Measurements from ENCODE around the gene PARN.

DNA sequence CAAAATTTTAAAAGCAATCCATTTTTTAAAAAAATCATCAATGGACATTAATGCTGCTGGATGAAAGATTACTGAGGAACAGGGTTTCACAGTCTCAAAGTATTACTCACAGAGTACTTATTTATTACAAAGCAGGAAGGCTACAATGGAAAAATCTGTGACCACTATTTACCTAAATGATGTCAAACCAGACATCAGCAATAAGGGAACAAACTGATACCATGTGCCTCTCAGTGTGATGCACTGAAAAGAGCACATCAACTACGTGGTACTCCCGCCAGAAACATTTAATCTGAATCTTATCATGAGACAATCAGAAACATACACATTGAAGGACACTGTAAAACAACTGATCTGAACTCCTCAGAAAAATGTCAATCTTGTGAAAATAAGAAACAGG is 124.2 kb downstream of the PARN start:
- TF ChIP-seq, protein P1, sequence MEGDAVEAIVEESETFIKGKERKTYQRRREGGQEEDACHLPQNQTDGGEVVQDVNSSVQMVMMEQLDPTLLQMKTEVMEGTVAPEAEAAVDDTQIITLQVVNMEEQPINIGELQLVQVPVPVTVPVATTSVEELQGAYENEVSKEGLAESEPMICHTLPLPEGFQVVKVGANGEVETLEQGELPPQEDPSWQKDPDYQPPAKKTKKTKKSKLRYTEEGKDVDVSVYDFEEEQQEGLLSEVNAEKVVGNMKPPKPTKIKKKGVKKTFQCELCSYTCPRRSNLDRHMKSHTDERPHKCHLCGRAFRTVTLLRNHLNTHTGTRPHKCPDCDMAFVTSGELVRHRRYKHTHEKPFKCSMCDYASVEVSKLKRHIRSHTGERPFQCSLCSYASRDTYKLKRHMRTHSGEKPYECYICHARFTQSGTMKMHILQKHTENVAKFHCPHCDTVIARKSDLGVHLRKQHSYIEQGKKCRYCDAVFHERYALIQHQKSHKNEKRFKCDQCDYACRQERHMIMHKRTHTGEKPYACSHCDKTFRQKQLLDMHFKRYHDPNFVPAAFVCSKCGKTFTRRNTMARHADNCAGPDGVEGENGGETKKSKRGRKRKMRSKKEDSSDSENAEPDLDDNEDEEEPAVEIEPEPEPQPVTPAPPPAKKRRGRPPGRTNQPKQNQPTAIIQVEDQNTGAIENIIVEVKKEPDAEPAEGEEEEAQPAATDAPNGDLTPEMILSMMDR (IDR thresholded peaks at IDR 0.05) = no peak
- TF ChIP-seq POLR2A (IDR thresholded peaks at IDR 0.05) = no peak
